ENCODE measurements around the gene PXYLP1.
"Not testable (repeated sequence)": the region's sequence is repeated elsewhere in the genome, so short reads cannot be mapped to it uniquely, and the experiment has no call there.

Gene PXYLP1

DNA sequence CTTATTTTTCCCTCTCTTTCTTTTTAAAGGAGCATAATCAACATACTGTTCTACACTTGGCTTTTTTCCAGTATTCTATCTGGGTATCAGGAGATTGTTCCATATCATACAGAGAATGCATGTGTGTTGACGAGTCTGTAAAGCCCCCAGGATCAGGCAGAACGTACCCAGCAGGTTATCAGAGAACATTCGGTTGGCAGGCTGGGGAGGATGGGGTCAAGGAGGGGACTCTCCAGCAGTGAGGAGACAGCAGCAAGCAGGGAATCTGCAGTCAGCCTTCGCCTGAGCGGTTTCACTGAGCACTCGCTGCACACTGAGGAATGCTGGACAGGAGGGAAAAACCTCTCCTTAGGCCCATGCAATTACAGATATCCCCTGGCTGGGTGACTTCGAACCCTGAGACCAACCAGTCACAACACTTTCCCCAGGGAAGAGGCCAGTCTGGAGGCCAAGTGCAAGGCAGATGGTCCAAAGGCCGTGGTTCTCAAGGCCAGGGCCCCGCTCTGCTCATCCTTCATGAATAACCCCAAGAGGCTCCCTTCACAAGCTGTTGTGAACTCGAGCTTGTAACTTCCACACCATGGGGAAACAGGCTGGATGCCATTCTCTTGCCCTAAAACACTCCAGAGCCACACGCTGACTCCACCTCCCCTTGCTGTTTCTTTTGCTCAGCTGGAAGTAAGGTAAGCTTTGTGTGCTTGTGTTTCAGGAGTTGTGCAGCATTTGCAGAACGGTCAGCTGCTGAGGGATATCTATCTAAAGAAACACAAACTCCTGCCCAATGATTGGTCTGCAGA, 60.1 kb downstream of the PXYLP1 start:
- Histone ChIP-seq H3K4me3 (ENCODE audit: low read length) (no peak overlapping the region), H3K9ac (ENCODE audit: low read length) (no peak overlapping the region), H3K27ac (ENCODE audit: low read length) (no peak overlapping the region), H3K36me3 (ENCODE audit: control insufficient read depth, low read depth, low read length) (peaks cover 30% of the 10 kb centered on the region), H3K9me3 (ENCODE audit: control insufficient read depth, low read depth, low read length) (no peaks in the 10 kb centered on the region), H3K27me3 (ENCODE audit: control insufficient read depth, insufficient read depth, low read length) (no peaks in the 10 kb centered on the region), H3K4me1 (ENCODE audit: control insufficient read depth, low read depth, low read length) (no peaks in the 10 kb centered on the region)

DNA sequence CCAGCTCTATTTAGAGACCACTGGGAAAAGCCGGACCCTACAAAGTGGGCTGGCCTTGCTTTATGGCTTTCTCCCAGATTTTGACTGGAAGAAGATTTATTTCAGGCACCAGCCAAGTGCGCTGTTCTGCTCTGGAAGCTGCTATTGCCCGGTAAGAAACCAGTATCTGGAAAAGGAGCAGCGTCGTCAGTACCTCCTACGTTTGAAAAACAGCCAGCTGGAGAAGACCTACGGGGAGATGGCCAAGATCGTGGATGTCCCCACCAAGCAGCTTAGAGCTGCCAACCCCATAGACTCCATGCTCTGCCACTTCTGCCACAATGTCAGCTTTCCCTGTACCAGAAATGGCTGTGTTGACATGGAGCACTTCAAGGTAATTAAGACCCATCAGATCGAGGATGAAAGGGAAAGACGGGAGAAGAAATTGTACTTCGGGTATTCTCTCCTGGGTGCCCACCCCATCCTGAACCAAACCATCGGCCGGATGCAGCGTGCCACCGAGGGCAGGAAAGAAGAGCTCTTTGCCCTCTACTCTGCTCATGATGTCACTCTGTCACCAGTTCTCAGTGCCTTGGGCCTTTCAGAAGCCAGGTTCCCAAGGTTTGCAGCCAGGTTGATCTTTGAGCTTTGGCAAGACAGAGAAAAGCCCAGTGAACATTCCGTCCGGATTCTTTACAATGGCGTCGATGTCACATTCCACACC, 60.9 kb downstream of the PXYLP1 start:
- peaks cover 29% of the 10 kb centered on the region for H3K36me3 ChIP-seq (ENCODE audit: control insufficient read depth, low read depth, low read length)
- H3K4me1 ChIP-seq (ENCODE audit: control insufficient read depth, low read depth, low read length) = no peaks in the 10 kb centered on the region
- no peaks in the 10 kb centered on the region for H3K9me3 ChIP-seq (ENCODE audit: control insufficient read depth, low read depth, low read length)
- no peak overlapping the region for H3K4me3 ChIP-seq (ENCODE audit: low read length)
- H3K9ac ChIP-seq (ENCODE audit: low read length) = no peak overlapping the region
- no peak overlapping the region for H3K27ac ChIP-seq (ENCODE audit: low read length)
- no peaks in the 10 kb centered on the region for H3K27me3 ChIP-seq (ENCODE audit: control insufficient read depth, insufficient read depth, low read length)

DNA sequence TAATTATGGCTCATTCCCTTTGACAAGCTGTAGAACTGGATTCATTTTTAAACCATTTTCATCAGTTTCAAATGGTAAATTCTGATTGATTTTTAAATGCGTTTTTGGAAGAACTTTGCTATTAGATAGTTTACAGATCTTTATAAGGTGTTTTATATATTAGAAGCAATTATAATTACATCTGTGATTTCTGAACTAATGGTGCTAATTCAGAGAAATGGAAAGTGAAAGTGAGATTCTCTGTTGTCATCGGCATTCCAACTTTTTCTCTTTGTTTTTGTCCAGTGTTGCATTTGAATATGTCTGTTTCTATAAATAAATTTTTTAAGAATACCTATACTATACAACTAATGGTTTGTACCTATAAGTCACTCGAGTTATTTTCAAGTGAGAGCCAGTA, 62.7 kb downstream of the PXYLP1 start:
- no peaks in the 10 kb centered on the region for H3K9me3 ChIP-seq (ENCODE audit: control insufficient read depth, low read depth, low read length)
- no peaks in the 10 kb centered on the region for H3K27me3 ChIP-seq (ENCODE audit: control insufficient read depth, insufficient read depth, low read length)
- no peak overlapping the region for H3K27ac ChIP-seq (ENCODE audit: low read length)
- H3K9ac ChIP-seq (ENCODE audit: low read length) = no peak overlapping the region
- H3K36me3 ChIP-seq (ENCODE audit: control insufficient read depth, low read depth, low read length) = peaks cover 18% of the 10 kb centered on the region
- H3K4me3 ChIP-seq (ENCODE audit: low read length) = no peak overlapping the region
- H3K4me1 ChIP-seq (ENCODE audit: control insufficient read depth, low read depth, low read length) = no peaks in the 10 kb centered on the region

GRCh38 chr3:141294848-141295247, 63.2 kb downstream of the PXYLP1 start:
- Histone ChIP-seq H3K27me3 (ENCODE audit: control insufficient read depth, insufficient read depth, low read length) (no peaks in the 10 kb centered on the region), H3K4me1 (ENCODE audit: control insufficient read depth, low read depth, low read length) (no peaks in the 10 kb centered on the region), H3K4me3 (ENCODE audit: low read length) (no peak overlapping the region), H3K27ac (ENCODE audit: low read length) (no peak overlapping the region), H3K36me3 (ENCODE audit: control insufficient read depth, low read depth, low read length) (peaks cover 18% of the 10 kb centered on the region), H3K9me3 (ENCODE audit: control insufficient read depth, low read depth, low read length) (no peaks in the 10 kb centered on the region), H3K9ac (ENCODE audit: low read length) (no peak overlapping the region)

- not testable (repeated sequence) for H3K4me3 ChIP-seq (ENCODE audit: low read length); H3K9ac ChIP-seq (ENCODE audit: low read length); H3K27ac ChIP-seq (ENCODE audit: low read length); H3K36me3 ChIP-seq (ENCODE audit: control insufficient read depth, low read depth, low read length); H3K27me3 ChIP-seq (ENCODE audit: control insufficient read depth, insufficient read depth, low read length); H3K4me1 ChIP-seq (ENCODE audit: control insufficient read depth, low read depth, low read length); H3K9me3 ChIP-seq (ENCODE audit: control insufficient read depth, low read depth, low read length)
These were observed 68.8 kb downstream of the PXYLP1 start for GRCh38 chr3:141300426-141300825.

- no peaks in the 10 kb centered on the region for H3K36me3 ChIP-seq (ENCODE audit: control insufficient read depth, low read depth, low read length)
- no peaks in the 10 kb centered on the region for H3K9me3 ChIP-seq (ENCODE audit: control insufficient read depth, low read depth, low read length)
- no peaks in the 10 kb centered on the region for H3K4me1 ChIP-seq (ENCODE audit: control insufficient read depth, low read depth, low read length)
- H3K9ac ChIP-seq (ENCODE audit: low read length) = no peak overlapping the region
- H3K4me3 ChIP-seq (ENCODE audit: low read length) = no peak overlapping the region
- H3K27ac ChIP-seq (ENCODE audit: low read length) = no peak overlapping the region
- H3K27me3 ChIP-seq (ENCODE audit: control insufficient read depth, insufficient read depth, low read length) = no peaks in the 10 kb centered on the region
These were observed 70.9 kb downstream of the PXYLP1 start for GRCh38 chr3:141302364-141303141.

- Histone ChIP-seq H3K4me1 (ENCODE audit: control insufficient read depth, low read depth, low read length) (no peaks in the 10 kb centered on the region), H3K4me3 (ENCODE audit: low read length) (no peak overlapping the region), H3K27me3 (ENCODE audit: control insufficient read depth, insufficient read depth, low read length) (peaks cover 8% of the 10 kb centered on the region), H3K36me3 (ENCODE audit: control insufficient read depth, low read depth, low read length) (no peaks in the 10 kb centered on the region), H3K27ac (ENCODE audit: low read length) (no peak overlapping the region), H3K9ac (ENCODE audit: low read length) (no peak overlapping the region), H3K9me3 (ENCODE audit: control insufficient read depth, low read depth, low read length) (no peaks in the 10 kb centered on the region)
These were observed 72.0 kb downstream of the PXYLP1 start for GRCh38 chr3:141303481-141304223.

DNA sequence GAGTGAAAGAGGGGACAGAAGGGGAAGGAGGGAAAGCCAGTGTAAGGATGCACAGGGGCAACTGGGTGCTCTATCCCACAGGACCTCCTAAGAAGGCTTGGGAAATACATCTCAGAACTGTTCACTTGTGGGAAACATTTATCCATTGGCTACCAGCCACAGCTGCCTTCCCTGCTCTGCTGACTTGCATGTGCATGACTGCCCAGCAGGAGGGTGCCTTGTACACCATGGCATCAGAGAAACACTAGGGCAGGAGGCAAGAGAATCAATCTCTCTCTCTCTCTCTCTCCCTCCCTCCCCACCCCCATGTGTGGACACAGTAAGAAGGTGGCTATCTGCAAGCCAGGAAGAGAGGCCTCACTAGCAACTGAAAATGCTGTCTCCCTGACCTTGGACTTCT, 73.8 kb downstream of the PXYLP1 start:
- H3K9ac ChIP-seq (ENCODE audit: low read length) = no peak overlapping the region

DNA sequence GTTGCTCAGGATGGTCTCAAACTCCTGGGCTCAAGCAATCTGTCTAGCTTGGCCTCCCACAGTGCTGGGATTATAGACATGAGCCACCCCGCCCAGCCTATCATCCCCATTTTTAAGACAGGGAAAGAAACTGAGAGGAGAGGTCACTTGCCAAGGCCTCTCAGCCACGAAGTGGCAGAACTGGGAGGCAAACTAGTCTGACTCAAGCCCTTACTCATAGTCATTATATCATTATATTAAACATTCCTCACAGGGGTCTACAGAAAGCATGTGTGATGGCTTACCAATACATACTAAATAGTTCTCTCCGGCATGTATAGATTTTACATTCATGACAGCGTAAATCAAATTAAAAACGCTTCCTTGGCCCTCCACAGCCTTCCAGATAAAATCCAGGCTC, 74.7 kb downstream of the PXYLP1 start:
- Histone ChIP-seq H3K4me3 (ENCODE audit: low read length) (no peak overlapping the region), H3K4me1 (ENCODE audit: control insufficient read depth, low read depth, low read length) (peaks cover 4% of the 10 kb centered on the region), H3K27ac (ENCODE audit: low read length) (no peak overlapping the region), H3K27me3 (ENCODE audit: control insufficient read depth, insufficient read depth, low read length) (peaks cover 8% of the 10 kb centered on the region), H3K36me3 (ENCODE audit: control insufficient read depth, low read depth, low read length) (no peaks in the 10 kb centered on the region), H3K9me3 (ENCODE audit: control insufficient read depth, low read depth, low read length) (no peaks in the 10 kb centered on the region), H3K9ac (ENCODE audit: low read length) (no peak overlapping the region)

More for the DNA sequence above, 73.8 kb downstream of the PXYLP1 start:
- no peaks in the 10 kb centered on the region for H3K9me3 ChIP-seq (ENCODE audit: control insufficient read depth, low read depth, low read length)
- peaks cover 8% of the 10 kb centered on the region for H3K27me3 ChIP-seq (ENCODE audit: control insufficient read depth, insufficient read depth, low read length)
- no peak overlapping the region for H3K27ac ChIP-seq (ENCODE audit: low read length)
- no peak overlapping the region for H3K4me3 ChIP-seq (ENCODE audit: low read length)
- no peaks in the 10 kb centered on the region for H3K4me1 ChIP-seq (ENCODE audit: control insufficient read depth, low read depth, low read length)
- H3K36me3 ChIP-seq (ENCODE audit: control insufficient read depth, low read depth, low read length) = no peaks in the 10 kb centered on the region

DNA sequence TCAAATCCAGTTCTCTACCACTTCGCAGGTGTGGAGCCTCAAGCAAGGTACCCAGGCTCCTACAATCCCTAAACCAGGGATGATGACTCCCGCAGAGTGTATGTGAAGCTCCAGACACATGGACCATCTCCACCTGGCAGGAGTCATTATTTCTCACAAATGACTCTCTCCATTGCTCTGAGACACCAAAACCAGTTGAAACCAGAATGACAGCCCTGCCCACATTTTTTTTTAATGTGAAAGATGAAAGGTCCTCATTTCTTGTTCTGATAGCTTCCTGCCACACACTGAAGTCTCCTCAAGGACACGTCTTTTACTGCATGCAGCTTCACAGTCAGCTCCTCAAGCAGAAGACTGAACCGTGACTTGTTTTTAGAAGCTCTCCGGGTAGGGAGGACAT, 75.3 kb downstream of the PXYLP1 start:
- Histone ChIP-seq H3K4me1 (ENCODE audit: control insufficient read depth, low read depth, low read length) (peaks cover 5% of the 10 kb centered on the region), H3K36me3 (ENCODE audit: control insufficient read depth, low read depth, low read length) (no peaks in the 10 kb centered on the region), H3K9me3 (ENCODE audit: control insufficient read depth, low read depth, low read length) (no peaks in the 10 kb centered on the region), H3K4me3 (ENCODE audit: low read length) (no peak overlapping the region), H3K9ac (ENCODE audit: low read length) (no peak overlapping the region), H3K27ac (ENCODE audit: low read length) (no peak overlapping the region), H3K27me3 (ENCODE audit: control insufficient read depth, insufficient read depth, low read length) (peaks cover 8% of the 10 kb centered on the region)

All from iPS-18a (cell line).